ENCODE measurements around the gene TUT7.

DNA sequence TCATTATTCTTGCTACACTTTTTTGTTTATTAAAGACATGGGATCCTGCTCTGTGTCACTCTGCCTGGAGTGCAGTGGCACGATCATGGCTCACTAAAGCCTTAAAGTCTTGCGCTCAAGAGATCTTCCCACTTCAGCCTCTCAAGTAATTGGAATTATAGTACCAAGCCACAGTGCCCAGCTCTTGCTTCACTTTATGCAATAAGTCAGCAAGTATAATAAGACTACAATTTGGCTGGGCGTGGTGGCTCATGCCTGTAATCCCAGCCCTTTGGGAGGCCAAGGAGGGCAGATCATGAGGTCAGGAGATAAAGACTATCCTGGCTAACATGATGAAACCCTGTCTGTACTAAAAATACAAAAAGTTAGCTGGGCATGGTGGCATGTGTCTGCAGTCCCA, 100.6 kb downstream of the TUT7 start:
- TF ChIP-seq POLR2A (IDR thresholded peaks at IDR 0.05) = no peak
- TF ChIP-seq, protein P1, sequence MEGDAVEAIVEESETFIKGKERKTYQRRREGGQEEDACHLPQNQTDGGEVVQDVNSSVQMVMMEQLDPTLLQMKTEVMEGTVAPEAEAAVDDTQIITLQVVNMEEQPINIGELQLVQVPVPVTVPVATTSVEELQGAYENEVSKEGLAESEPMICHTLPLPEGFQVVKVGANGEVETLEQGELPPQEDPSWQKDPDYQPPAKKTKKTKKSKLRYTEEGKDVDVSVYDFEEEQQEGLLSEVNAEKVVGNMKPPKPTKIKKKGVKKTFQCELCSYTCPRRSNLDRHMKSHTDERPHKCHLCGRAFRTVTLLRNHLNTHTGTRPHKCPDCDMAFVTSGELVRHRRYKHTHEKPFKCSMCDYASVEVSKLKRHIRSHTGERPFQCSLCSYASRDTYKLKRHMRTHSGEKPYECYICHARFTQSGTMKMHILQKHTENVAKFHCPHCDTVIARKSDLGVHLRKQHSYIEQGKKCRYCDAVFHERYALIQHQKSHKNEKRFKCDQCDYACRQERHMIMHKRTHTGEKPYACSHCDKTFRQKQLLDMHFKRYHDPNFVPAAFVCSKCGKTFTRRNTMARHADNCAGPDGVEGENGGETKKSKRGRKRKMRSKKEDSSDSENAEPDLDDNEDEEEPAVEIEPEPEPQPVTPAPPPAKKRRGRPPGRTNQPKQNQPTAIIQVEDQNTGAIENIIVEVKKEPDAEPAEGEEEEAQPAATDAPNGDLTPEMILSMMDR (IDR thresholded peaks at IDR 0.05) = no peak
